NCI-H748 (cell line): ENCODE data around the gene ELFN2.
"Not testable (repeated sequence)": the region's sequence is repeated elsewhere in the genome, so short reads cannot be mapped to it uniquely, and the experiment has no call there.

Experiments
- DNase-seq: peaks from one replicate; lab custom pipeline; 2025; ENCODE audit not compliant: unreplicated experiment; lab: John Stamatoyannopoulos, UW

The ELFN2 gene, protein sequence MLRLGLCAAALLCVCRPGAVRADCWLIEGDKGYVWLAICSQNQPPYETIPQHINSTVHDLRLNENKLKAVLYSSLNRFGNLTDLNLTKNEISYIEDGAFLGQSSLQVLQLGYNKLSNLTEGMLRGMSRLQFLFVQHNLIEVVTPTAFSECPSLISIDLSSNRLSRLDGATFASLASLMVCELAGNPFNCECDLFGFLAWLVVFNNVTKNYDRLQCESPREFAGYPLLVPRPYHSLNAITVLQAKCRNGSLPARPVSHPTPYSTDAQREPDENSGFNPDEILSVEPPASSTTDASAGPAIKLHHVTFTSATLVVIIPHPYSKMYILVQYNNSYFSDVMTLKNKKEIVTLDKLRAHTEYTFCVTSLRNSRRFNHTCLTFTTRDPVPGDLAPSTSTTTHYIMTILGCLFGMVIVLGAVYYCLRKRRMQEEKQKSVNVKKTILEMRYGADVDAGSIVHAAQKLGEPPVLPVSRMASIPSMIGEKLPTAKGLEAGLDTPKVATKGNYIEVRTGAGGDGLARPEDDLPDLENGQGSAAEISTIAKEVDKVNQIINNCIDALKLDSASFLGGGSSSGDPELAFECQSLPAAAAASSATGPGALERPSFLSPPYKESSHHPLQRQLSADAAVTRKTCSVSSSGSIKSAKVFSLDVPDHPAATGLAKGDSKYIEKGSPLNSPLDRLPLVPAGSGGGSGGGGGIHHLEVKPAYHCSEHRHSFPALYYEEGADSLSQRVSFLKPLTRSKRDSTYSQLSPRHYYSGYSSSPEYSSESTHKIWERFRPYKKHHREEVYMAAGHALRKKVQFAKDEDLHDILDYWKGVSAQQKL

GRCh38 chr22:37427135-37427710 is at the start of gene ELFN2:
Gene ELFN2 (minus strand): TSS chr22:37427479. CDS start chr22:37375534, 51,945 bp downstream.
- DNase-seq, result peak; percentile 6

- no peak for DNase-seq
Observed at GRCh38 chr22:37476389-37477329, 49.4 kb upstream of the ELFN2 start.

DNA sequence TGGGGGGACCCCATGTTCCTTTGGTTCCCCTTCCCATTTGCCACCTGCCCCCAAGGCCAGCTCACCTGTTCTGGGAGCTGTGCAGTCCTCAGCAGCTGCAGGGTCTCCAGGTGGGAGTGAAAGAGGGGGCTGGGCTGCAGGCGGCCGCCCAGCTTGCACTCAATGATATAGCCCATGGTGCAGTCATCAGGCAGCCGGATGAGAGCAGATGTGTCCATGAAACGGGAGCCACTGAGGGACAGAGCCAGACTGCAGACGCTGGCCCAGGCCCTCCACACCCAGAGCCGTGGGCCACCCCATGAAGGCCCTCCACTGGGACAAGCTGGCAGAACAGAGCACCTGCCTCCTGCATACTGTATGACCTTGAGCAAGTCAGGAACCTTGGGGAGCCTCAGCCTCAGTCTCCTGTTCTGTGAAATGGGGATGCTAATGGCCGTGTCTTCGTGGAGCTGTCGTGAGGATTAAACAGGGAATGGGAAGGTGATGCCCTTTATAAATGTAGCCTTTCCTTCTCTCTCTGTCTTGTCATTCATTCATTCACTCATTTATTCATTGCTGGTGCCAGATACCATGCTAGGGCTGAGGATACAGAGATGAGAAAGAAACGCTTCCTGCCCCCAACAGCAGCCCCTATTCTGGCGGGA is 47.3 kb upstream of the ELFN2 start:
- no peak for DNase-seq

GRCh38 chr22:37473437-37473946 is 46.2 kb upstream of the ELFN2 start:
- no peak for DNase-seq

DNA sequence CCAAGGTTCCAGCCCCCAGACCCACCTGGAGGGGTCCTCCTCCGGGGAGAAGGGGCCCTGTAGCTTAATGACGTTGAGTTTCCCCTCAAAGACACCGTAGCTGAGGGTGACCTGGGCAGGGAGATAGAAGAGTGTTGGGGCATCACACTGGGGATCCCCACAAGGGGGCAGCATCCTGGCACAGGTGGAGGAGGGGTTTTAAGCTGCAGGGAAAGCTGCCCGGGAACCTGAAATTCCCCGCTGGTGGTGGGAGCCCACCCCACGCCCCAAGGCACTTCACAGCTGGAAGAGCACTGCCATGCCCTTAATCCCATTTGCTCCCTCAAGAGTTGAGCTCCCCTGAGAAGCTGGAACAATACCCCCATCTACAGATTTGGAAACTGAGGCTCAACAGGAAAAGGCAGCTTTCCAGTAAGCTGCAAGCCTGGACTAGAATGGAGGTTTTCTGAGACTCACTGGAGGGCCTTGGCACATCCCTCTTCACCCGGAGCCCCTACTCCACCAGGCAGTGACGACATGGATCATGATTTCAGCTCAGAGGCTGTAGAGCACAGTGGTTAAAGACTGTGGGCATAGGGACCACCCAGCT is 45.2 kb upstream of the ELFN2 start:
- peak; percentile 13 for DNase-seq

DNA sequence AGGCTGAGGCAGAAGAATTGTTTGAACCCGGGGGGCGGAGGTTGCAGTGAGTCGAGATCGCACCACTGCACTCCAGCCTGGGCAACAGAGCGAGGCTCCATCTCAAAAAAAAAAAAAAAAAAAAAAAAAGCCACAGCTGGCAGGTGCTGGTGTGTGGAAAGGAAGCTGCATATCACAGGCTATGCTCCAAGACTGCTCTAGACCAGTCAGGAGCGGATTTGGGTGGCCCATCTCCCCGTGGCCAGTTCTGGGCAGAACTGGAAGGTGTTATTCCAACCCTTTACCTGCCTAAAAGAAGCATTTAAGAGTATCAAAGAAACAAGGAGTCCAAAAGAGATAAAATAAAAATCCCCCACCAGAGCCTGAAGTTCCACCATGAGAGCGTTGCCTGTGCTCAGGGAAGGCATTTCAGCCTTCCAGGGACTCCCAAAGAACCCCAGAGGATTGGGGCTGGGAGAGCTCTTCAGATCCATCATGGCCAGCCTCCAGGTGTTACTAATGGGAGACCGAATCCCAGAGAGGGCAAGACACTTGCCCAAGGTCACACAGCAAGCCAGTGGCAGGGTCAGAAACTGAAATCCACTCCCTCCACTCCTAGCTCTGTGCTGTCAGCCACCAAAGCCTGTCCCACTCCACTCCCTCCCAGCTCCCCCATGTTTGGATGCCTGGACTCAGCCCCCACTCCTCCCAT is 44.6 kb upstream of the ELFN2 start:
- DNase-seq, result no peak

- DNase-seq, result no peak
Observed at GRCh38 chr22:37470087-37470445, 42.8 kb upstream of the ELFN2 start.

DNA sequence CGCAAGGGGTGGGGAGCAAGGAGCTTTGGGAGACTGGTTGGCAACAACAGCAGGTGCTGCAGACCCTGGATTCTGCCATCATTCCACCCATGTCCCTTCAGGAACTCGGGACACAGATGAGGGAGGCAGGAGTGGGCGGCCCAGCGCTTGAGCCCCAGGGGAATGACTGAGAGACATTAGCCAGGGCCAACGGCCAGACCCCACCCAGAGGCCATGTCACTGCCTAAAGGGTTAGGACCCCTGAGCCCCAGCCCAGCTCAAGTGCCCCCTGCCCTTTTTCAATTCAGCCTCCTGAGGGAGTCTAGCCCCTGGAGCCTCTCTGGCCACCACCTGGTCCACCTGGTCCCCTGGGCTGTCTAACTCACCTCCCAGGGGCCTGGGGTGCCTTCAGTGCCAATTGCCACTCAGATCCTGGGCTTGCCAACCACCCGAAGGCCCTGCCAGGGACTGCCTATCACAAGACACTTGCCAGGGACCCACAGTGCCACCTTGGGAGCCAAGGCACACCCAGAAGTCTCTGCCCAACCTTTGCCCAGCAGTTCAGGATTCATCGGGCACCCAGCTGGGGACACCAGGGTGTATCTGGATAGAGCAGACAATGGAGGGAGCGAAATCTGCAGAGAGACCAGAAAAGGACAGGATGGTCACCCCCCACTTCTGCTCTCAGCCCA is 42.3 kb upstream of the ELFN2 start:
- DNase-seq, result no peak

DNA sequence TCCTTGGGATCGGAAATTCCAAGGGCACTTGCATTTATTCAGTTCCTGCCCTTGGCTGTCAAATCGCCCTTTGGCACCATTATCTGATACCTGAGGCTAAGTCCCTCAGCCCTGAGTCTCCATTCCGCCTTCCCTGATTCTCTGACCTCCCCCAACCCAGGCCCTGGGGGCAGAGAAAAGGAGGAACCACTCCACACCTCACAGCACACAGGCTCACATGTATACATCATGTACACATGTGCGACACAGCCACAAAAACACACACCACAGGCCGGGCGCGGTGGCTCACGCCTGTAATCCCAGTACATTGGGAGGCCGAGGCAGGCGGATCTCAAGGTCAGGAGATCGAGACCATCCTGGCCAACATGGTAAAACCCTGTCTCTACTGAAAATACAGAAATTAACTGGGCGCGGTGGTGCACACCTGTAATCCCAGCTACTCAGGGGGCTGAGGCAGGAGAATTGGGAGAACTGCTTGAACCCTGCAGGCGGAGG is 41.0 kb upstream of the ELFN2 start:
- DNase-seq, result not testable (repeated sequence)

DNA sequence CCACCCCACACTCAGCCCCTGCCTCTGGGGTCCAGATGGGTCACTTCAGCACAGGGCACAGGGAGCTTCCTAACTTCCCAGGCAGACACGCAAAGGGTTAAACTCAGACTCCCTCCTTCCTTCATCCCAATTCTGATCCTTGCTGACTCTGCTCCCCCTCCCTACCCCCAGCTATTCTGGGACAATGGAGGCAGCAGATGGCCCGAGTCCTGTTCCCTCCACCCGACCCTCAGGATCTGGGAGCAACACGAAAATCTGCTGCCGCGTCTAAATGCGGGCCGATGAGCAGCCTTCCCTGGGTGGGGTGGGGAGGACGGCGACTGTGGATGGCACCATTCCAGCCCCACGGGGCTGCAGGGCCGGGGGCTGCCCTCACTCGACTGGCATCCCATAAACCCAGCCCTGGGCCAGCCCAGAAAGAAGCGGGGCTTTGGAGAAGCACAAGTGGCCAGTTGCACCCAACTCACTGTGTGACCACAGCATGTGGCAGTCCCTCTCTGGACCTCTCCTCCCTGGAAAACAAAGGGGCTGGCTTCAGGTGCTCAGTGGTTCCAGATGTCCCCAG is 40.2 kb upstream of the ELFN2 start:
- DNase-seq, result no peak

- DNase-seq, result no peak
Observed at GRCh38 chr22:37464181-37464580, 36.9 kb upstream of the ELFN2 start.

GRCh38 chr22:37462983-37463382 is 35.7 kb upstream of the ELFN2 start:
- DNase-seq, result no peak

- DNase-seq, result no peak
Observed at GRCh38 chr22:37462436-37462835, 35.2 kb upstream of the ELFN2 start.

GRCh38 chr22:37461961-37462360 is 34.7 kb upstream of the ELFN2 start:
- DNase-seq, result no peak

DNA sequence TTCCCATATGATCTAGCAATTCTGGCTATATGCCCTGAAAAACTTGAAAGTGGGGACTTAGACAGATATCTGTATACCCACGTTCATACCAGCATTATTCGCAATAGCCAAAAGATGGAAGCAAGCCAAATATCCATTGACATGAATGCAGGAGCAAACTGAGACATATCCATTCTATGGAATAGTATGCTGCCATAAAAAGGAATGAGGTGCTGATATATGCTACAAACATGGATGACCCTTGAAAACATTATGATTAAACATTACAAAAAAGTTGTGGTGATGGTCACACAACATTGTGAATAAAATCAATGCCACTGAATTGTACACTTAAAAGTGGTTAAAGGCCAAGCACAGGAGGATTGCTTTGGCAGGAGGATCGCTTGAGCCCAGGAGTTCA is 33.4 kb upstream of the ELFN2 start:
- DNase-seq, result no peak

- DNase-seq, result peak; percentile 21
Observed at GRCh38 chr22:37459206-37459605, 31.9 kb upstream of the ELFN2 start.

DNA sequence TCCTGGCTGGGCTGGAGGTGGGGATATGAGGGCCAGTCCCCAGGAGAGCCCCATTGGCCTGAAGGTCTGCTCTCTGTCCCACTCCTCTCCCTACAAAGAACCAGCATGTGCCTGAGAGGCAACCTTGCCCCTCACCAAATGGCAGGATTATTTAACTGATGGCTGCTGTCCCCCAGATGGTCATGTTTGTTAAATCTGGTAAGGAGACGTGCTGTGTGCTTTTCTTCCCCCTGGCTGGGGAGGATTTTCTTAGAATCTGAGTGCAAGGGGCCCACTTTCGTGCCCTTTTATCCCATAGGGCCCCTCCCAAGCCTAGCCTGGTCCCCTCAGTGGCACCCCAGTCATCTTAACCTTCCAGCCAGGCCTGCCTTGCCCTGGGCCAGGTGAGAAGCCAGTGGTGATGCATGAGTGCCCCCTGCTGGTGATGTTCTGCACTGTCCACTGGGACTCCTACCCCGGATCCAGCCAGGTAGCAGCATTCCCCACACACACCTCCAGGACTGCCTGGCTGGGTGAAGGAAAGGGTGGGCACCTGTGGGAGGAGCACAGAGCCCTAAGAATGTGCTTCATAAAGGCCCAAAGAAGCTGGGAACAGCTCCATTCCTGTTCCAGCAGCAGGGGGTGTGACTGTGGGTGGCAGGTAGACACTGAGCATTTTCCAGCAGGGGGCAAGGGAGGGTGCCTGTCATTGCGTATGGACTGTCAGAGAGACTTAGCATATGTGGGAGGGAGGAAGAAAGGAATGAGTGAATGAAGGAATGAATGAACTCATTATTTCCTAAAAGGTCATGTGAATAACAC is 30.0 kb upstream of the ELFN2 start:
- peak; percentile 37 for DNase-seq
